KOPT-K1 (cell line): ENCODE results near the gene PROS1.
"Not testable (repeated sequence)": the region's sequence is repeated elsewhere in the genome, so short reads cannot be mapped to it uniquely, and the experiment has no call there.

Source experiments
- H3K27ac ChIP-seq: fragments of 200-600 bp; sonication (generic); 2 replicates; pipeline ENCODE4 v1.5.1; 2016; ENCODE audit warnings: antibody characterized with exemption, mild to moderate bottlenecking, low read depth, low read length; ENCODE audit not compliant: poor library complexity, severe bottlenecking
- H3K36me3 ChIP-seq: fragments of 200-600 bp; sonication (generic); 2 replicates; pipeline ENCODE4 v1.5.1; 2017; ENCODE audit warnings: antibody characterized with exemption, mild to moderate bottlenecking, low read length, moderate library complexity; ENCODE audit not compliant: insufficient read depth
- H3K9me3 ChIP-seq: fragments of 200-600 bp; sonication (generic); 2 replicates; pipeline ENCODE4 v1.5.1; 2017; ENCODE audit warnings: antibody characterized with exemption, low read length, mild to moderate bottlenecking; ENCODE audit not compliant: insufficient read depth, poor library complexity, severe bottlenecking

The PROS1 gene

DNA sequence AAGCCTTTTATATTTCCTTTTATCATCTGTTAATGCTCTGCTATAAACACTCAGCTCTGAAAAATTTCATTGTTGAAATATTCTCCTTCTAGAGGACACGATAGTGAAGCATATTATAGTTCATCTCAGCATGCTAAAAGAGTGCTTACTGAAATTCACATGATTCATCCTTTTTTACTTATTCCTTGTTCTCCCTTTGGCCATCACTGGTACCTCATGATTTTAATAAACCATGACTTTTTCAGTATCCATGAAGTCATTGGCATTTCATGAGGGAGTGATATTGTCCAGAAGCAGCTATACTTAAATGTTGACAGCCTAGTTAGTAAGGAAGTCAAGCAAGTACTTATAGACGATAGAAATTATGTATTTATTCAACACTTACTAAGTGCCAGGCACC lies 112.7 kb downstream of the PROS1 start:
- Histone ChIP-seq H3K9me3 (no peaks in the 10 kb centered on the region), H3K27ac (no peak overlapping the region), H3K36me3 (no peaks in the 10 kb centered on the region)

DNA sequence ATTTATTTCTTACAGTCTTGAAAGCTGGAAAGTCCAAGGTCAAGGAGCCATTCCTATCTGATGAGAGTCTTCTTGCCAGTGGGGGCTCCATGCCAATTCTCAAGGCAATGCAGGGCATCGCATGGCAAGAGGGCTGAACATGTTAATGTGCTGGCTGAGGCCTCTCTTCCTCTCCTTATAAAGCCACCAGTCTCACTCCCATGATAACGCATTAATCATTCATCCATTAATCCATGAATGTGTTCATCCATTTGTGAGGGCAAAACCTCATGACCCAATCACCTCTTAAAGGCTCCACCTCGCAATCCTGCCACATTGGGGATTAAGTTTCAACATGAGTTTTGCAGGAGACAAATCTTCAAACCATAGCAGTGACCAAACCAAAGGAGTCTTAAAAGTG lies 118.3 kb downstream of the PROS1 start:
- Histone ChIP-seq H3K27ac (no peak overlapping the region), H3K9me3 (no peaks in the 10 kb centered on the region)

DNA sequence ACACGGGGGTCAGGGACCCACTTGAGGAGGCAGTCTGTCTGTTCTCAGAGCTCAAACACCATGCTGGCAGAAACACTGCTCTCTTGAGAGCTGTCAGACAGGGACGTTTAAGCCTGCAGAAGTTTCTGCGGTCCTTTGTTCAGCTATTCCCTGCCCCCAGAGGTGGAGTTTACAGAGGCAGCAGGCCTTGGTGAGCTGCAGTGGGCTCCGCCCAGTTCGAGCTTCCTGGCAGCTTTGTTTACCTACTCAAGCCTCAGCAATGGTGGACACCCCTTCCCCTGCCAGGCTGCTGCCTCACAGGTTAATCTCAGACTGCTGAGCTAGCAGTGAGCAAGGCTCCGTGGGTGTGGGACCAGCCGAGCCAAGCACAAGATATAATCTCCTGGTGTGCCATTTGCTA lies 121.5 kb downstream of the PROS1 start:
- not testable (repeated sequence) for H3K36me3 ChIP-seq, H3K27ac ChIP-seq, H3K9me3 ChIP-seq

More for the DNA sequence above, 118.3 kb downstream of the PROS1 start:
- no peaks in the 10 kb centered on the region for H3K36me3 ChIP-seq

DNA sequence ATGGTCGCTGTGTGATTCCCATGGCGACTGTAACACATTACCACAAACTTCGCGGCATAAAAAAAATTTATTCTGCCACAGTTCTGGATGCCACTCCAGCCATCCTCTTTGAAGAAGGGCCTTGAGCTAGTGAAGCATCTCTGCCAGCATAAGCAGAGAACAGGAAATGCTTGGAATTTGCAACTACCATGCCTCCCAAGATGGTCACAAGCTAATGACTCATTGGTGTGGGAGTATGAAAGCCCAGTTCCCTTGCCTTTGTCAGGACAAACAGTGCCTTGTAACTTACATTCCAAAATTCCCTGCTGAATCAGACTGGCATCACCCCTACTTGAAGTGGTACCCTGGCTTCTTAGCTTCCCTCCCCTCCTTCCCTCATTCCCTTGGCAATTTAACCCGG lies 129.7 kb downstream of the PROS1 start:
- H3K9me3 ChIP-seq = no peaks in the 10 kb centered on the region
- no peaks in the 10 kb centered on the region for H3K36me3 ChIP-seq
- no peak overlapping the region for H3K27ac ChIP-seq

DNA sequence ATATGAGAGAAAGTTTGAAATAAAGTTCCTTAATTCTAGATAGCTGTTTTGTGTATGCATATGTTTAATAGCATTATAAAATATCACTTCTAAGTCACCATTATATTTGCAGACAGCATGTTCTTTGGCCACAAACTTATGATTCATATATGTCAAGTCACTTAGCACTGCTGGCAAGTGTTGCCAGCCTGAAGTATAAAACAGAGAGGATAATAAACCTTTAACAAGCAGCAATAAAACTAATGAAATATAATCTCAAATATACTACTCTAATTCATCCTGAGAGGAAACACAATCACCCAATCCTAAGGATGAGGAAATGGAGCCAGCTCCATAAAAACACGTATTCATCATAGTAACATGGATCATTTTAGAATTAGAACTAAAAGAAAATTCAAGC lies 134.5 kb downstream of the PROS1 start:
- not testable (repeated sequence) for H3K27ac ChIP-seq, H3K36me3 ChIP-seq, H3K9me3 ChIP-seq
